ENCODE measurements around the gene DDX41.

DNA sequence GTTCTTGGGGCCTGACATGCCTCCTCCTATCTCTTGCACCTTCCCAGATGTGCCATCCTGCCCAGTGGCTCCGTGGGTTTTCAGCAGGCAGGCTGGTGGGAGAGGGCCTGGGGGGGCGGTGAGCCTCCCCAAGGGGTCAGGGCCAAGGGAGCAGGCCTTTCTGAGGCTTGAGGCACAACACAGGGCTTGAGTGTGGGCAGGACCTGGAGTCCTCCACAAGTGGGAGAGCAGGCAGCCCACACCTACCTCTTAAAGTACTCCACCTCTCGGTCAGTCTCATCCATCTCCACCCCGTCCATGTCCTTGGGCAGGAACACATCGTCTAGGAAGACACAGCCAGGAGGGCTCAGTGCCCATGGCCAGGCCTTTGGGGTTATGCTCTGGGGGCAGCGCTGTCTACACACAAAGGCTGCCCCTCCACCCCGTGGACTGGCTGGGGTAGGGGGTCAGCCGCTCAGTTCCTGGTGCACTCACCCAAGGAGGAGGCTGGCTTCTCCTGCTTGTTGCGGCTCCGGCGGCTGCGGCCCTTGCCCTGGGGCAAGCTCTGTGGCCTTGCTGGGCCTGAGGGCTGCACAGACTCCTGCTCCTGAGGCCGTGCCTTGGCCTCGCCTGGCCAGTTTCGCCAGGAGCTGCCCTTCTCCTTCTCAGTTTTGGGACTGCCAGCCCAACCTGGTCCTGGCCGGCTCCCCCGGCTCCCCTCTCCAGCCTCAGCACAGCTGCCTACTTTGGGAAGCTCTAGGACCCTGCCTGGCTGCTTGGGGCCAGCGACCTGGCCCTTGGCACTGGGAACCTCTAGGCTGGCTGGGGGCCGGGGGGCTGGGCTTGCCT, 7.2 kb upstream of the DDX41 start:
- TF ChIP-seq, protein P1, sequence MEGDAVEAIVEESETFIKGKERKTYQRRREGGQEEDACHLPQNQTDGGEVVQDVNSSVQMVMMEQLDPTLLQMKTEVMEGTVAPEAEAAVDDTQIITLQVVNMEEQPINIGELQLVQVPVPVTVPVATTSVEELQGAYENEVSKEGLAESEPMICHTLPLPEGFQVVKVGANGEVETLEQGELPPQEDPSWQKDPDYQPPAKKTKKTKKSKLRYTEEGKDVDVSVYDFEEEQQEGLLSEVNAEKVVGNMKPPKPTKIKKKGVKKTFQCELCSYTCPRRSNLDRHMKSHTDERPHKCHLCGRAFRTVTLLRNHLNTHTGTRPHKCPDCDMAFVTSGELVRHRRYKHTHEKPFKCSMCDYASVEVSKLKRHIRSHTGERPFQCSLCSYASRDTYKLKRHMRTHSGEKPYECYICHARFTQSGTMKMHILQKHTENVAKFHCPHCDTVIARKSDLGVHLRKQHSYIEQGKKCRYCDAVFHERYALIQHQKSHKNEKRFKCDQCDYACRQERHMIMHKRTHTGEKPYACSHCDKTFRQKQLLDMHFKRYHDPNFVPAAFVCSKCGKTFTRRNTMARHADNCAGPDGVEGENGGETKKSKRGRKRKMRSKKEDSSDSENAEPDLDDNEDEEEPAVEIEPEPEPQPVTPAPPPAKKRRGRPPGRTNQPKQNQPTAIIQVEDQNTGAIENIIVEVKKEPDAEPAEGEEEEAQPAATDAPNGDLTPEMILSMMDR (conservative IDR thresholded peaks at IDR 0.05; ENCODE audit: low read depth, low read length): no peak
- TF ChIP-seq EZH2 (IDR thresholded peaks at IDR 0.05; ENCODE audit: low read length, unreplicated experiment) (no peak), EZH2phosphoT487 (IDR thresholded peaks at IDR 0.05; ENCODE audit: borderline replicate concordance, low read length) (no peak)
